Occipital lobe (tissue), 2 donors: ENCODE results near the gene PAX6. TPM values are rescaled to one million over a fixed set of nuclear protein-coding genes. Genes with fewer than 3 reads are reported as not detected.

Source experiments
- DNase-seq: peaks from one replicate; lab custom pipeline; 2025; lab: John Stamatoyannopoulos, UW
- total RNA-seq: library from RNA; depleted of rRNA; stranded (reverse); fragments of >200 nt; gene quantifications from one replicate; pipeline ENCODE4 v1.2.3, GENCODE V29; 2014

Gene PAX6
- total RNA-seq, 1 donor from 2014 or later: 16.4 TPM

- no peak for DNase-seq
These were observed 1.6 kb downstream of the PAX6 start for GRCh38 chr11:31809541-31809856.

DNA sequence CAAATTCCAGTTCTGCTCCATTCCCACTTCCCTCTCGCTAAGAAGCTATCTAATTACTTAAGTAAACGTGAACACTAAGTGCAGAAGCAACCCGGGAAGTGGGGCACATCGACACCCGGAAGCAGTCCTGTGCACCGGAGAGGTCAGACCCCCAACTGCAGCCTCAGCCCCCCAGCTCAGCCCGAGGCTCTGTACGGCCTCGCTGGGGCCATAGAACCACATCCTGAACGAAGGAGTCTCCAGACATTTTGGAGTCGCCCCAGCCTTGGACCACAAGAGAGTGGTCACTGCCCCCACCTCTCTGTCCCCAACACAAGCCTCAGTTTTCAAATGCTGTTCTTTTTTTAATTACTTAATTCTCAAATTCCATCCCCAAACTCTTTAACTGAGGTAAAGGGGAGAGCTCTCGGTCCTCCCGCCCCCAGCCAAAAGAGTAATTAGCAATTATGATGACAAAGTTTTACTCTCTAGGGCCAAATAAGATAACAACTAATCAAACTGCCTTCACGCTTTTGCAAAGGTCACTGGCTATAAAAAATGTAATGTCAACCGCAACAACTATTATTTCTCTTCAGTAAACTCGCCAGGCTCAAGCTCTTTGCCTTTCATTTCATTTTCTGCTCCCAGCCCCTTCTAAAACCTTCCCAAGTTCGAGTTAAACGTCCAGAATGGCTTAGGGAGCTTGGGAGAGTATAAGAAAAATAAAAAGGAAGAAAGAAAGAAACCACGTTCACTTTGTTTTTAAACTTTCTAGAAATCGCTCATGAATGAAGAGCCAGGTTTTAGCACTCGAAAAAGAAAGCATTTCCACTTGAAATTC, 2.2 kb downstream of the PAX6 start:
- DNase-seq: no peak

GRCh38 chr11:31807799-31808667, 3.1 kb downstream of the PAX6 start:
- DNase-seq: no peak

GRCh38 chr11:31806928-31807798, 4.0 kb downstream of the PAX6 start:
- no peak for DNase-seq

DNA sequence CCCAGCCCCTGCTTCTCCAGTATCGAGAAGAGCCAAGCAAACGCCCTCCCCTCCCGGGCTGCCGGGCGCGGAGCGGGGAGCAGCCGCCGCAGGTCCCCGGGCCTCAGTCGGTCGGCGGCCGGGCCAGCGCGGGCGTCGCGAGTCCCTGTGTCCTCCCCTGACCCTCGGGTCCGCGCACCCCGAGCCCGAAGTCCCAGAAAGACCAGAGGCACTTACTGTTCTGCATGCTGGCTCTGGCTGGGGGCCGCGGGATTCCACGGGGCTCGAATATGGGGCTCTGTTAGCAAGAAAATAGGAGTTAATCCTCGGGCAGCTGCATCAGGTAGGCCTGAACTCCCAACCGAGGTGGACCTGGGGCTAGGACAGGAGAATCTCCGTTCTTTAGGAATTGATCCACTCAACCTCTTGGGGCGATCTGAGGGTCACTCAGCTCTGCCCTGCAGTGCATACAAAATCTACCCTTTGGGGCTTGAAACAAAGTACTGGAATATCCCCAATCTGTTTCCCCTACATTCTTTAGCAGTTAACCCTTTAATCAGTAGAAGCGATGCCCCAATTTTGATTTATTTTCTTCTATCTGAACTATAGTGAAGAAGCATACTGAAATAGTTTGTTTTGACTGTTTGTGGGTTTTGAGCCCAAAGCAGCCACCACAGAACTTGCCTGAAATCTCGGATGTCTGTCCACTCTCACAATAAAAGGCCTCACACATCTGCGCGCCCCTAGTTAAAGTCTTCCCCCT, 4.8 kb downstream of the PAX6 start:
- no peak for DNase-seq

DNA sequence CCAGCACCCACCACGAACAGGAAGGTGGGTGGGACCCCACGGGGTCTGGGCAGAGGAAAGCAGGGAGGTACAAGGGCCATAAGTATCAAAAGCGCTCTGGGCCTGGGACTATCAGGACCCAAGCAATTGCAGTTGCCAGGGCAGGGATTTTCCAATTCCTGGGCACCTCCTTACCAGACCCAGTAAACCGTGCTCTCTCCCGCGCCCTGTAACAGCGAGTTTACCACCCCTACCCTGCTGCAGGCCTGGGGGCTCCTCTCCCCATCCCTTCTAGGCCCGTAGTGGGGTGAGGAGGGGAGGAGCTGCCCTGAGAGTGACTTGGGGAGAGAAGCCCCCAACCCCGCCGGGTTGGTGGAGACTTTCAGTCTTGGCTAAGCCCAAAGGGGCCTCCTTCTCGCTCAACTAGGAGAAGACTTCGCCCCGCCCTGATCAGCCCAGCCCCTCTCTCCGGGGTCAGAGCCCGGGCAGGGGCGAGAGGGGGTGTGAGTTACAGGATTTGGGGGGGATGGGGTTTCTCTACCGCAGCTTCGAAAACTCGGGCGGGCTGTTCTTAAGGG, 5.4 kb downstream of the PAX6 start:
- no peak for DNase-seq

DNA sequence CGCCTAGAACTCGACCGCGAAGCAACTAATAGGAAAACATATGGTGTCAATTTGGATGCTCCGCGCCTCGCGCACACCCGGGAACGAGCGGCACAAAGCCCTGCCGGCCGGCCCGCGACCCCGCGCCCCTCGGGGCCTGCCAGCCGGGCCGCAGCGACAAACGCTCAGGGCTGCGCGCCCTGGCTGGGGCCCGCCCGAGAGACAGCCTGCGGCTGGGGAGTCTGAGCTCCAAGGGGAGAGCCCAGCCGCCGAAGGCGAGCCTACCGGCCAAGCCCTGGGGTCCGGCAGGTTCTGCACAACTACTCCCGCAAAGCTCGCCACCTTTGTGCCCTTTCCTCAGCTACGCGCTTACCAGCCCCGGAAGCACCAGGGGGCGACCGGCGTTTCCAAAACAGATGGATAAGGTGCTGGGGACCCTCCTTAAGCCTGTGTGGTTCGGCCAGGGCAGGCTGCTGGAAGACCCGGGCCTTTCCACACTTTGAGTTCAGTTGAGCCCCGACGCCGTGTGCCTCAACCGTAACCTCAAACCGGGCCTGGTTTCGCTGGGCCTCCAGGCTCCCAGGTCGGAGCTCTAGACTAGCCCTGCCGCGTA, 6.0 kb downstream of the PAX6 start:
- no peak for DNase-seq

DNA sequence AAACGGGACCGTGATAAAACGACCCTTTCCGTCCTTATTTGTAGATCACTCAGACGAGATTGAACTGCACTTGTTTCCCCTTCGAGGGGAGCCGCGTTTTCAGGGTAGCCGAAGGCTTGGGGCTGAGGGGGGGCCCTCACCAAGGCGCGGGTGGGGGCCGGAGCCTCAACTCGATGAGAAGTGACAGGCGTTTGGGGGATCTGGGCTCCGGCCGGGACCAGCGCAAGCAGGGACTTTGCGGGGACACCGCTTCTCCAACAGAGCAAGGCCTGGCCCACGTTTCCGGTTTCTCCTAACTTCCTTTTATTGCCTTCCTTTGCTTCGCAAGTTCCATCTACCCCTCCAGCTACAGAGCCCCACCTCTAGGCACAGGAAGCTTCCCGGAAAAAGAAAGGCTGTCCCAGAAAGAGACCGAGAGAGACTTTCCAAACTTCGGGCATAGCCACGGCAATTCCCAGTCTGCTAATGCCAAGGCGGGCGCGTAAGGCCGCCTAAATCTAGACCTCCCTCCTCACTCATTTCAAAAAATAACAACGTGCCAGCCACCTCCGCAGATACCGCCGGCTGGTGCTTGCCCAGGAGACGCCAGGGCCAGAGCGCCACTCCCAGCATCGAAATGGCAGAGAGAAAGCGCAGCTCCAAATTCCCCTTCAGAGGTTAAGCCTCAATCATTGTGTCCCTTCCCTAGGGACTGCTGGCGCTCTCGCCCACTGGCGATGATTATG, 6.6 kb downstream of the PAX6 start:
- DNase-seq: no peak

- DNase-seq: no peak
These were observed 7.3 kb downstream of the PAX6 start for GRCh38 chr11:31803813-31804311.

DNA sequence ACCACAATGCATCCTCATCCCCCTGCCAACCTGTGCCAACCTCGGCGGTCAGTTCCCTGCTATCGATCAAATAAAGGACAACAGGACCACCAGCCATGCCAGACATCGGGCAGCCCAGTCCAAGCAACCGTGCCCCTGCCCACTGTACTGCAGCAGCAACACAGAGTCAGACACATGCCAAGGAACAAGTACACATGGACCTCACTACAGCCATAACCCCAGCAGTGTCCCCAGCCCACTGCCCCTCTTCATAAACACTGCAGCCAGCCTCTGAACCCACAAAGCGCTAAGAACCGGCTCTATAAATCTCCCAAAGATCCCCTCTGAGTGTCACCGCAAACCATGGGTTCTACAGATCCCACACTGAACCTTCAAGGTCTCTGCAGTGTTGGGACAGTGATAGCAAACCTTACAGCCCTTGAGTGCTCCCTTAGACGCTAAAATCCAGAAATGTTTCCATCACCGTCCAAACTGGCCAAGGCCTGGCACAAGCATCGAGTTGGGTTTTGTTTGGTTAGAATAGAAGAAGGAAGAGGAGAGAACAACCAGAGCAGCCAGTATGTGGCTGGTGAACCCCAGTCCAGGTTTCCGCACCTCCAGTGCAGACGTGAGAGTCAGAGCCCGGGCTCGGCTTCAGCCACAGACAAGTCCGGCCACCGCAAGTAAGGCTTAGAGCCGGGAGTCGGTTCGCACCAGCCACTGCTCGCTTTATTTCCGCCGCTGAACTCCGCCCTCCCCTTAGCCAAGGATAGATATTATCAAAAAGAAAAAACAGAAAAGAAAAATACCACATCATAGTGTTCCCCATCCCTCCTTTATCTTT, 7.9 kb downstream of the PAX6 start:
- DNase-seq: no peak

GRCh38 chr11:31802609-31802989, 8.5 kb downstream of the PAX6 start:
- DNase-seq: no peak

GRCh38 chr11:31802000-31802551, 9.0 kb downstream of the PAX6 start:
- no peak for DNase-seq

DNA sequence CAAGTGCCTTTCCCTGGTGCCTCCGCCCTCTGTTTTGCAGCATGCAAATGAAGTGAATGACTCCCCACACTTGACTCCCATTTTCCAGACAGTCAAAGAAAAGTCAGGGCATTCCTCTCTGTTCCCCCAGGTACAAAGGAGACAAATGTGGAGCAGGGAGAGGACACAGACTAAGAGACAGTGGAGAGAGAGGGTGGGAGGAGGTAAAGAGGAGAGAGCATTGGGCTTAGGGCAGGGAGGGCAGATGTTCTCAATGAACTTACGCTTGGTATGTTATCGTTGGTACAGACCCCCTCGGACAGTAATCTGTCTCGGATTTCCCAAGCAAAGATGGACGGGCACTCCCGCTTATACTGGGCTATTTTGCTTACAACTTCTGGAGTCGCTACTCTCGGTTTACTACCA, 9.8 kb downstream of the PAX6 start:
- DNase-seq: no peak

DNA sequence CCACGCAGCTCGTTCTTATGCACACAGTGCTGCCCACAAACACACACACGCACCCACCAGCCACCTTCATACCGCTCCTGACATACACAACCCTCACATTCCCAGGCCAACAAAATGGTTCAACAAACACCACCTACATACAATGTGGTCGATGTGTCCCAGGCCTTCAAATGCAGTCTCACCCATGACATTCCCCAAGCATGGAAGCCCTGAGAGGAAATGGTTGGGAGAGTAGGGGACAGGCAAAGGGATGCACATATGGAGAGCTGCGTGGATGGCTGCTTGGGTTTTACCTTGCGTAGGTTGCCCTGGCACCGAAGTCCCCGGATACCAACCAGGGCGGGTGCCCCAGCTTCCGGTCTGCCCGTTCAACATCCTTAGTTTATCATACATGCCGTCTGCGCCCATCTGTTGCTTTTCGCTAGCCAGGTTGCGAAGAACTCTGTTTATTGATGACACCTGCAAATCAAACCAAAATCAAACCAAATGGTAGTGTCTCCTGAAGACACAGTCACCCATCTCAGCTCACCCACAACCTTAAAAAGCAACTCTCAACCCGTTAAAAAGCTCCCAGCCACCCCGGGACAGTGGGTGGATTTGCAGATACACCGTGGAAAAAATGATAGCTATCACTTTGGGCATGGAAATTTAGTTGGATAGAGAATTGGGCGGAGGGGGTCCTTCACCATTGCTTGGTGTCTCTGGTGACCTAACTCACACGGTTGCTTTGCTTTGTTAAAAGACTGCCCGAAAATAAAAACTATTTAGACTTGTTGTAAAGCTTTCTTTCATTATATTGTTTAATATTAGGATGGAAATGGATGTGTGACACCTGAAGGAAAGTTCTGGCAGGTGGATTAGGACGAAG, 10.5 kb downstream of the PAX6 start:
- no peak for DNase-seq

- no peak for DNase-seq
These were observed 11.4 kb downstream of the PAX6 start for GRCh38 chr11:31799435-31800397.
